ENCODE measurements around the gene SEMA6A. TPM values are rescaled to one million over a fixed set of nuclear protein-coding genes. Genes with fewer than 3 reads are reported as not detected.

SEMA6A gene
- total and polyA plus RNA-seq, 12 donors: 2.9 to 11.3 (median 7.8) TPM

DNA sequence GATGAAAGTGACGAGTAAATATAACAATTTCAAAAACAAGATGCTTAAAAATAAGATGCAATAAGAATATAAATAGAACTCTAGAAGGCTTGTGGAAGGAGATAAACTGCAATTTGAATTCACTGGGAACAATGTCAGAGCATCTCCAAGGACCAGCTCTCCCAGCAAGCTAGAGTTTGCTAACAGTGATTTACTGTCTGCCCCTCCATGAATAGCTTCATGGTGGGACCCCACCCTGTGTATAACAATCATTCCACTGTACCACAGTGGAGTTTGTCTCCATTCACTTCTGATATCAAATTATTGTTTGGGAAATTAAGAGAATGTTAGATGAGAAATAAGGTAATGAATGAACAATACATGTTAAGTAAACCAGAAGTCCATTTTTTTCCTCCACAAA is 7.3 kb upstream of the SEMA6A start:
- intact Hi-C loops (cut with DNase I): no loop called here
- peaks cover 0 to 13% (median 4%) of the 10 kb centered on the region in 9 donors for H3K4me1 ChIP-seq
- H3K9me3 ChIP-seq: no peaks in the 10 kb centered on the region
- ATAC-seq (no peak), DNase-seq (no peak)
- no peaks in the 10 kb centered on the region for H3K36me3 ChIP-seq
- no peak overlapping the region for H3K4me3 ChIP-seq
- TF ChIP-seq, protein P1, sequence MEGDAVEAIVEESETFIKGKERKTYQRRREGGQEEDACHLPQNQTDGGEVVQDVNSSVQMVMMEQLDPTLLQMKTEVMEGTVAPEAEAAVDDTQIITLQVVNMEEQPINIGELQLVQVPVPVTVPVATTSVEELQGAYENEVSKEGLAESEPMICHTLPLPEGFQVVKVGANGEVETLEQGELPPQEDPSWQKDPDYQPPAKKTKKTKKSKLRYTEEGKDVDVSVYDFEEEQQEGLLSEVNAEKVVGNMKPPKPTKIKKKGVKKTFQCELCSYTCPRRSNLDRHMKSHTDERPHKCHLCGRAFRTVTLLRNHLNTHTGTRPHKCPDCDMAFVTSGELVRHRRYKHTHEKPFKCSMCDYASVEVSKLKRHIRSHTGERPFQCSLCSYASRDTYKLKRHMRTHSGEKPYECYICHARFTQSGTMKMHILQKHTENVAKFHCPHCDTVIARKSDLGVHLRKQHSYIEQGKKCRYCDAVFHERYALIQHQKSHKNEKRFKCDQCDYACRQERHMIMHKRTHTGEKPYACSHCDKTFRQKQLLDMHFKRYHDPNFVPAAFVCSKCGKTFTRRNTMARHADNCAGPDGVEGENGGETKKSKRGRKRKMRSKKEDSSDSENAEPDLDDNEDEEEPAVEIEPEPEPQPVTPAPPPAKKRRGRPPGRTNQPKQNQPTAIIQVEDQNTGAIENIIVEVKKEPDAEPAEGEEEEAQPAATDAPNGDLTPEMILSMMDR (IDR thresholded peaks at IDR 0.05): no peak
- H3K27ac ChIP-seq: peak overlapping the region in 2 of 10 donors; percentile 3 to 30
- H3K27me3 ChIP-seq: peaks cover 0 to 10% (median 0%) of the 10 kb centered on the region in 7 donors
- 38 to 94% methylated on average over 1 of the region's 1 CpG for WGBS, 2 donors

DNA sequence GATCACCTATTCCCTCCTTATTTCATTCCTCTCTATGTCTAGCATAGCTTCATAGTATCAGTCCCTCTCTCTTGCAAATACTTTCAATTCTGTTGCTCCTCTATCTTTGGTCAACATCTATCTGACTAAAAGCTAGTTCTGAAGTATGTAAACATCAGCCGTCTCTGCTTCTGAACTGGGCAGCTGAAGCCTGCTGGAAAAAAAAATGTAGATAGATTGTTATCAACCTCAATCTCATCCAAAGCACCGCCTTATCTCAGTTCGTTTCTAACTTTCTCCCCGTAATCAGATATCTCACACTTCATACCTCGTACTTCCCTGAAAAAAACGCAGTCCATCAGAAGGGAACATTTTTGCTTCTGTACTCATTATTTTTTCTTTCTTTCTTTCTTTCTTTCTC is 4.5 kb upstream of the SEMA6A start:
- DNase-seq (no peak), ATAC-seq (no peak)
- Histone ChIP-seq H3K36me3 (no peaks in the 10 kb centered on the region), H3K4me1 (peaks cover 0 to 36% (median 15%) of the 10 kb centered on the region in 9 donors), H3K4me3 (no peak overlapping the region), H3K9me3 (no peaks in the 10 kb centered on the region), H3K27me3 (peaks cover 0 to 37% (median 0%) of the 10 kb centered on the region in 7 donors), H3K27ac (no peak overlapping the region)
- 72% methylated on average over 6 of the region's 6 CpGs for WGBS, 2 donors
- intact Hi-C loops (cut with DNase I): loop anchor here in 8 of 10 donors (5.0 to 10.0 kb wide), 4 partner anchors 48 to 444 kb away; no protein-coding TSS in a partner anchor
- TF ChIP-seq, protein P1 (IDR thresholded peaks at IDR 0.05): no peak

DNA sequence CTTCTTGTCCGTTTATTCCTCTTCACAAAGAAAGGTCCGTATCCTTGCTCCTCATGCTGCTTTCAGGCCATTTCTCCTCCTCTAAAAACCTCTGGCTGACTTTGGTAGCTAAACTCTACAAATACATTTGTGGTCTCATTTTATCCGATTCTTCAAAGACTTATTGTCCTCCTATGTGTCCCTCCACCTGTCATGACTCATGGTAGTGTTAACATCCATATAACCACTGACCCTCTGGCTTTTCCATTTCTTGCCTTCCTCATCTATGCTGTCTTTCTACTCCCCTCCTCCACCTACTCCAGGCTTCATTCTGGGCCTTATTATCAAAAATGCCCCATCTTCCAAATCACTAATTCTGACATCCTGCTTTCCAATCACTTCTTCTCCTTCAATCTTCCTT is 4.1 kb upstream of the SEMA6A start:
- TF ChIP-seq, protein P1 (IDR thresholded peaks at IDR 0.05): no peak
- no peak for DNase-seq
- Histone ChIP-seq H3K36me3 (no peaks in the 10 kb centered on the region), H3K9me3 (no peaks in the 10 kb centered on the region), H3K27me3 (peaks cover 0 to 42% (median 3%) of the 10 kb centered on the region in 7 donors), H3K27ac (no peak overlapping the region), H3K4me3 (no peak overlapping the region), H3K4me1 (peaks cover 0 to 37% (median 19%) of the 10 kb centered on the region in 9 donors)
- ATAC-seq: no peak
- intact Hi-C loops (cut with DNase I): loop anchor here in 8 of 10 donors (5.0 to 10.0 kb wide), 4 partner anchors 49 to 444 kb away; no protein-coding TSS in a partner anchor
- WGBS, 2 donors: 95 to 97% methylated on average over 3 of the region's 3 CpGs

DNA sequence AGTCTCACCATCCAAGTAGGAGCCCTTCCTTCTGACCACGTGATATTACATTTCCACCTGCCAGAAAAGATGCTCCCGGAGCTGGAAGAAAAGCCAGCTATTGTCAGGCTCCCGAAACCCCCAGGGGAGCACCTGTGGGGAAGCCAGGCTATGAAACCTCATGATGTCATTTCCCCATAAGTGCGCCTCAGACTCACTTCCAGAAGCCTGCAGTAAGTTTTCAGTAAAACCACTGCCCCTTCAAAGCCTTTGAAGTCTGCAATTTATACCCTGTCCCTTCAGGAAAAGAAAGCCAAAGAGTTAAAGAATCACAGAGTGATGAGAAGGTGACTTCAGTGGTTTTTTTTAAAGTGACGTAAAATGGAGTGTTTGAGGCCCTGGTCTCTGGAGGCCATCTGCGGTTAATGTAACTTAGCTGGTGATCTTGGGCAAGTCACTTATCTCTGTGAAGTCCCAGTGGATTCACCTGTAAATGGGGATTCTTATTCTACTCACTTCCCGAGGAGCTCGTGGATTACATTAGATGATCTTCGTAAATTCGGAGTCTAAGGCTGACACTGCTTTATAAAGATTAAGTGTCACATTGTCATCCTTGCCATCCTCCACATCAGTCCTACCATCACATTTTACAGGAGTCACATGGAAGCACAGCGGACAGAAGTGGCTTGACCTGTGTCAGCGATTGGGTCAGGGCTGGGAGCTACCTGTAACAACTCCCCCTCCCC is 2.6 kb upstream of the SEMA6A start:
- 75 to 78% methylated on average over 12 of the region's 12 CpGs for WGBS, 2 donors
- H3K9me3 ChIP-seq: no peaks in the 10 kb centered on the region
- H3K36me3 ChIP-seq: no peaks in the 10 kb centered on the region
- intact Hi-C loops (cut with DNase I): loop anchor here in 8 of 10 donors (5.0 to 10.0 kb wide), 4 partner anchors 50 to 442 kb away; no protein-coding TSS in a partner anchor
- no peak overlapping the region for H3K4me3 ChIP-seq
- H3K27me3 ChIP-seq: peaks cover 0 to 57% (median 14%) of the 10 kb centered on the region in 7 donors
- H3K4me1 ChIP-seq: peaks cover 0 to 42% (median 31%) of the 10 kb centered on the region in 9 donors
- DNase-seq: no peak
- H3K27ac ChIP-seq: peak overlapping the region in 1 of 10 donors; percentile 91
- ATAC-seq: no peak
- TF ChIP-seq, protein P1 (IDR thresholded peaks at IDR 0.05): no peak
